Right lung (tissue), 5 donors: Measurements from ENCODE around the gene RAD51B. TPM values are rescaled to one million over a fixed set of nuclear protein-coding genes. Genes with fewer than 3 reads are reported as not detected.

Source experiments
- DNase-seq, 2 donors: peaks; one replicate each; pipeline ENCODE4 v3.0.0-alpha.2; 2013
- polyA plus RNA-seq, 5 donors: library from polyadenylated mRNA; unstranded; fragments of 120-200 nt; gene quantifications; one replicate each; pipeline versions ENCODE4 v1.2.1 to v1.2.3, GENCODE V29; 2013; ENCODE audit warnings: inconsistent platforms in 1 of 5, low replicate concordance in 1 of 5; ENCODE audit not compliant: insufficient read length in 5 of 5, insufficient read depth in 1 of 5

The RAD51B gene
- polyA plus RNA-seq, 5 donors: 8.1 to 15.5 (median 11.8) TPM

DNA sequence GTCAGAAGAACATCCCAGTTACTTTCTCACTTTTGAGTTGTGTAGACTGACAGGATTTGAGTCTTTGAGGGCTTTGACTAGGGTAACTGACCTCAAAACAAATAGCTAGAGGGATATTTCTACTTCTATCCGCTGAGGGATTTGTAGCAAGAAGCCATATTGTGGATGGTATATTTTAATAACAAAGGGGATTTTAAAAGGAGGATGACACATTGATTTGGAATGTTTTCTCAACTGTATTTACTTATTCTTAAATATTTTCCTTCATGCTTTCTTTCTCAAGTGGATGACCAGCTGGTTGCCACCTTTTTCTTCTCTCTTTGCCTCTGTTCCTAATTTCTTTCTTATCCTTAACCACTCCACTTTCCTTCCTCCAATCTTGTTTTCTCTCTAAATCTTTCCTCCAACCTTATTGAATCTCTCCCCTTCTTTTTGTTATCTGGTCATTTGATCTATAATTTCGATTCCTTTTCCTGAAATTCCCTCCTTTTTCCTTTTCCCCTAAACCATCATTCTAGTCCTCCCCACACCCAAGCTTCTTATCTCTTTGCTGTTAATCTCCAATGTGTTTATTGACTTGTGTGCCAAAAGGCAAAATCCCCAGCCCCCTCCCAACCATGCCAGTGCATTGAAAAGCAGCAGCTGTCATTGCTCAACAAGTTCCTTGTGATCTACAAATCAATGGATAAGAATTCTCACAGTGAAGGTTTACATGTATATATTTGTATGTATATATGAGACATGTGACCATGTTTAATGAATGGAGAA lies 411.6 kb downstream of the RAD51B start:
- DNase-seq: no peak

DNA sequence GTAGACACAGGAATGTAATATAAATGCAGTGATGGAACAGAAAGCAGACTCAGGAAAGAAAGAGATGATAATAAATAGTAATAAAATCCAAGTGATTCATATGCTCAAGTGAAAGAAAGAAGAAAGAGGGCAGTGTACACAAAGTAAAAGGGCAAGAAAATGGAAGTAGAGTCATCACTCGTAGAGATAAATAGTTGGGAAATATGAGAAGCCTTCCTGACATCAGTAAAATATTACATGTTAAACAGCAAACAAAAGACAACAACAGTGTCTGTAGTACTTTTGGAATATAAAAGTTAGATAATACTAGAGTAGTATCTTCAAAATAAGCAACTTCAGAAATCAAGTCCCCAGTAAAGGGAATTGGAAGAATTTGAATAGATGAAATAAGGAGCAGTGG lies 412.3 kb downstream of the RAD51B start:
- no peak for DNase-seq

DNA sequence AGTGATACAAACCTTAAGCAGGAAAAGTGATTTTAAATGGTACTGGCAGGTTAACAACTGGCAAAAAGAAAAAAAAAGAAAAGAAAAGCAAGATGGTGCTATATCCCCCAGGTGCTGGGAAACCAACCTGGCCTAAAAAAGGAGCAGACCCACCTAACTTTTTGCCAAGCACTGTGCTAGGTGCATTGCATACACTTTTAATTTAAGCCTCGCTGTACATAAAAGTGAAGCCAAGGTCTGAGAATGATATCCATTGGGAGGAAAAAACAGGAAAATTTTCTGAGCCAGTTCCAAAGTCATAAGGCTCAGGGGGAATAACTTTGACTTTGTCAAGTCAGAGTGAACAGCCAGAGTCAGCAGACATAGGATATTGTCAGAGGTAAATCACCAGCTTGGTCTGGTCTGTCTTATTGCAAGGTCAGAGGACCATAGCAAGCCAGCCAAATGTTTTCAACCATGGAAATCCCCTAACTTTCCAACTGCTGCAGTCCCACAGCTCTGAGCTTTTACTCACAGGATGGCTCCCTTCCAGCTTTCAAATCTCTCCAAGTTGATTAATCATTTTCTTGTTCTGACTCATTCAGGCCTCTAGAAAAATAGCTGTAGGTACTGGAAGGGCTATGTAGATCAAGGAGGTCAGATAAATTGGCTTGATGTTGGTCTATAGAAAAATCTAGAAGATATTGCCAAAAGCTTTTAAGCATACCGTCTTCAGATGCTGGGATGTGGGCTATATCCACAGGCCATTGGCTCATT lies 412.9 kb downstream of the RAD51B start:
- DNase-seq: peak; percentile 88 to 89

DNA sequence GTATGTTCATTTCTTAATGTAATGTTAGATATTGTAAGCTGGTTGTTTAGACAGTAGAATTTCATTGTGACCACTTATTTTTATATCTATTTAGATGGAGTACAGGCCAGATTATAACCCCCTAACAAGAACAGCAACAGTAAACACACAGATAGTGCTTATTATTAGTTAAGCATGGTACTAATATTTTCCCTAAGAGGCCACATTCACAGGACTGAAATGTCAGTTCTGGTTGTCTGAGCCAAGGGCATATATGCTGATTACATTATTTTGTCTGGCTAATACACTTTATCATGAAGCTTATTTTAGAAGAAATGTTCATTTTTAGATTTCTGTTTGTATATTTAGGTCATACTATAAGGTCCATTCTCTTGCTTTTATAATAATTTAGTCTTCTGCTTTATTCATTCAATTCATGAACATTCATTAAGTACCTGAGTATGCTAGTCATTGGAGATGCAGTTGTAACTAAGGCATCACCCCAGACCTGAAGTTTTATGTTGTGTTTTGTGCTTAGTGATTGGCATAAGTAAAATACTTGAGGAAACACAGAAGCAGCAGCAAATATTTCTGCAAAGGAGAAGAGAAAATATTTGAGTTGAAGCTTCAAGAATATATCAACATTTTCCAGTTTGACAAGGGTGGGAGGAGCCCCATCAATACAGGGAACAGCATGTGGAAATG lies 413.7 kb downstream of the RAD51B start:
- no peak for DNase-seq

DNA sequence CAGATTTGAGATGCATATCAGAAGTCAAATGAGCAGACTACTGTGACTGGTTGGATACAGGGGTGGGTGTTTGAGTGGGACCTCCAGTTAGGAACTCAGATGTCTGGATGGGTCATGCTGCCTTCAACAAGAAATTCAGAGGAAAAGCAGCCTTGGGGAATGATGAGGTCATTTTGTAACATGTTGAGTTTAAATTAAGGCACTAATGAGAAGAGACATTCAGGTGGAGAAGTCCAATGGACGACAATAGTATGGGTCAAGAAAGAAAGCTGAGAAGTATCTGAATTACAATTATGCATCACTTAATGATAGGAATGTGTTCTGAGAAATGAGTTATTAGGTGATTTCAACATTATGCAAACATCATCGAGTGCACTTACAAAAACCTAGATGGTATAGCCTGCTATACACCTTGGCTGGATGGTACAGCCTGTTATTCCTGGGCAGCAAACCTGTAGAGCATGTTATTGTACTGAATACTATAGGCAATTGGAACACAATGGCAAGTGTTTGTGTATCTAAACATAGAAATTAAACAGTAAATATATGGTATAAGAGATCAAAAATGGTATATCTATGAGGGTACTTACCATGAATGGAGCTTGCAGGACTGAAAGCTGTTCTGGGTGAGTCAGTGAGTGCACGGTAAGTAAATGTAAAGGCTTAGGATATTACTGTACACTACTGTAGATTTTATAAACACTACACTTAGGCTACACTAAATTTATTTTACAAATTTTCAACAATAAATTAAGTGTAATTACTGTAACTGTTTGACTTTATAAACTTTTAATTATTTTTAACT lies 414.7 kb downstream of the RAD51B start:
- DNase-seq: no peak

DNA sequence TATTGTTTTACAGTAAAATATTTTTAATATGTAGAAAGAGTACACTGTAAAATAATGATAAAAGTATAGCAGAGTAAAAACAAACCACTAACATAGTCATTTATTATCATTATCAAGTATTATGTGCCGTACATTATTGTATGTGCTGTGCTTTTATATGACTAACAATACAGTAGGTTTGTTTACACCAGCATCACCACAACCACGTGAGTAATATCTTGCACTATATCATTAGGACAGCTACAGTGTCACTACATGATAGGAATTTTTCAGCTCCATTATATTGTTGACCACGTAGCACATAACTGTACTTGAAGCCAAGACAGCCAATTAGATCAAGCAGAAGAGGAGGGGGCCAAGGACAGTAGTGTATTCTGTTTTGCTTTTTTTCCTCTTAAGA lies 415.4 kb downstream of the RAD51B start:
- no peak for DNase-seq

DNA sequence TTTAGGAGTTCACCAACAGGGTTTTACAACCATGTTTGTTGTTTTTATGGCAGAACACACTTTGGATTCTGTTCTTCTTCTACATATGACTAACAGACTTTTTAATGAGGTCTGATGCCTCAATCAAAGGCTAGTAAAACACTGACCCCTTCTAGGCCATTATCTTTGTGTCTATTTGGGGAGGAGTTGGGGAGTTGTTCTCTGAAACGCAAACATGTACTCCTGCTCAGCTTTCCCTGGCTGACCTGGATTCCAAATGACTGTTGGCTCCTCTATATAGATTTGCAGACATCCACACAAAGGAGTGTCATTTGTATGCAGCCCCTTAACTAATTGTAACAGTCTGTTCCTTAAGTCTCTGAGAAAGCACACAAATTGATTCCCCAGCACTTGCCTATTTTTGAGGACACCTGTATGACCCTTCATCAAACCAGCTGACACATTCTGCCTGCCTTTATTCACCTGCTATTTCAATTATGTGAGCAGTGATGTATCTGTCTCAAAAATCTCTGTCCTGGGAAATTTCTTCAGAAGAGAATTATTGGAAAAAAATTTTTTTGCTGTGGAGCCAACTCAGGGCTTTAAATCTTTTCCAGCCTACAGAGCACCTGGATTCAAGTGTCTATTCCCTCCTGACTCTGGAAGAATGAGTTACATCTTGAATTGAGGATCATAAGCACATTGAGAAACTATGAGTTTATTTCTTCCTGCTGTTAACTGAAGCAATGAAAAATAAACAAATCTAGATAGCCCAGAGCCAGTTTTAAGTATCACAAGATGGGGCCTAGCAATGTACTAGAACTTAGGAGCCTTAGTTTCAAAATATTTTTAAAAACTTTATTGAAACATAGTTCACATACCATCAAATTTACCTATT lies 417.2 kb downstream of the RAD51B start:
- DNase-seq: no peak

DNA sequence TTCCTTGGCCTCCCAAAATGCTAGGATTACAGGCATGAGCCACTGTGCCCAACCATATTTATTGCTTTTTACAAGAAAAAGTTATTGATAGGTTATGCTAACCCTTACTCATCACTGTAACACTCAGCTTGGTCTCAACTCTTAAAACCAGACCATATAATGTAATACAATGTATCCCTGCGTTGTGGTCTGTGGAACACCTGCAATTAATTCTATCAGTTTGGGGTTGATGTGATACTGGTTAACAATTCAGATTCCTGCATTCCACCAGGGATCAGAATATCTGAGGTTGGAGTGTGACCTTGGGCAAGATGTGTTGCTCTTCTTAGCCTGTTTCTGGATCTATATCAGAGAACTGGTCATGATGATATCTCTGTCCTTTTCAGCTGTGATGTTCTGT lies 419.0 kb downstream of the RAD51B start:
- no peak for DNase-seq

DNA sequence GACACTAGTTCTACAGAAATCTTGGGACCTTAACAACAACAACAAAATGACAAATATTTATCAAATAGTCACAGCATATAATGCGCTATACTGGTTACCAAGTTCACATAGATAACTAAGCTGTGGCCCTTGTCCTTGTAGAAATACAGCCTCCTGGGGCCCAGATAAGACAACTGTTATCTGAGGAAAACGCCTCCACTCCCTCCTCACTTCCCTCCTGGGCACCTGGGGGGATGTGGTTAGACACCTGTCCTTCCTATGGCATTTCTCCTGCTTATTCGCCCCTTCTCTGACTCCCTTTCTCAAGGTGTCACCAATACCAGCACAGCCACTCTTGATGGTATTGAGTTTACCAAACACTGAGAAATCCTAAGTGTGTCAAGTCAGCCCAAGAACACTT lies 419.4 kb downstream of the RAD51B start:
- no peak for DNase-seq

DNA sequence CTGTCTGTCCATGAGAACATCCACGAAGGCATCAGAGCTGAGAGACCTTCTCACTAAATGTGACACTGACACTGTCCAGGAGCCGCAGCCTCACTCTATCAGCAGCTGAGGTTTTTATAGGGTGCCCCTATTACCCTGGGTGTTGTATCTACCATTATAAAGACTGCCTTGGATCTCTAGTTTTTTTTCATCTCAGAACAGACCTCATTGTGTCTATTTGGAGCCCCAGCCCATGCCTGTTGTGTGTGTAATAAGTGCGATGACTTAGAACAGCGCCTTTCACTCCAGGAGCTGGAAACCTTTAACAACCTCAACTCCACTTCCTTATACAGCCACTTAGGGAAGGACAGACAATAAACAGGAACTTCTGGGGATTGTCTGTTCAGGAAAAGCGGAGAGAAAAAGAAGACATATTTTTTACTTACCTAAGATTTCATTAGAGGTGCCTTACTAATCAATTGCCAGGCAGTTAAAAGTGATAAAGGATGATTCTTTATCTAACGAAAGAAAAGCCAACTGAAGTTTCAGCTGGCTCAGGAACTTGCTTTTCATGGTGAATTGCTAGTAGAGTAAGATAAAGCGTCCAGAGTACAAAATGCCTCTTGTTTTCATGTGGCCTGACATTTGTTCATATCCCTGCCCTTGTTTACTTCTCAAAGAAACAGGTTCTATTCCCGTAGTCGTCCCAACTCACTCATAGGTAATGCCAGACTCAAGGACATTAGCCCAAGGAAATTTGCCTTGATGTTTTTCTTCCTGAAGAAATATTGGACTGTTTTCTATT lies 420.6 kb downstream of the RAD51B start:
- no peak for DNase-seq

DNA sequence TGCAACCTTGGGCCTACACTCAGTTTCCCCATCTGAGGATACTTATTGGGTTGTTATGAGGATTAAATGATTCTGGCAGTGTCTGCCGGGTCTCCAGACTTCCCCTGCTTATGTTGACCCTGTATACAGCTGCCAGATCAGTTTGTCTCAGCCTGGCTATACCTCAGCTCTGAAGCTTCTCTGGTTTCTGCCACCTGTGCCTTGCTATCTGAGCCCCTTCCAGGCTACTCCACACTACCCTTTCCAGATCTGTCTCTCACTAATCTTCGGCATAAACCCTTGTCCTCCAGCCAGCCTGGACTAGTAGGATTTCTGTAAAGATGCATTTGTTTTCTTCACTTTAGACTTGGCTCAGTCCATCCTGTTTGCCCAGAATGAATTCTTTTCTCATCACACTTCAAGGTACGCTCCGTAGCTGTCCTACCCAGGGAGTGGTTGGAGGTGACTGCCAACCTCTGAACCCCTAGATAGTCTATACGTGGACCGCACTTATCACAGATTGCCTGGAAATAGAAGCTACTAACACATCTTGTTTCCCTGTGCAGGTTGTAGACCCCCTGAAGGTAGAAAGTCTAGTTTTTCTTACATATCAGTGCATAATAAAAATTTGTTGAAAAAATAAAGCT lies 422.4 kb downstream of the RAD51B start:
- DNase-seq: no peak

DNA sequence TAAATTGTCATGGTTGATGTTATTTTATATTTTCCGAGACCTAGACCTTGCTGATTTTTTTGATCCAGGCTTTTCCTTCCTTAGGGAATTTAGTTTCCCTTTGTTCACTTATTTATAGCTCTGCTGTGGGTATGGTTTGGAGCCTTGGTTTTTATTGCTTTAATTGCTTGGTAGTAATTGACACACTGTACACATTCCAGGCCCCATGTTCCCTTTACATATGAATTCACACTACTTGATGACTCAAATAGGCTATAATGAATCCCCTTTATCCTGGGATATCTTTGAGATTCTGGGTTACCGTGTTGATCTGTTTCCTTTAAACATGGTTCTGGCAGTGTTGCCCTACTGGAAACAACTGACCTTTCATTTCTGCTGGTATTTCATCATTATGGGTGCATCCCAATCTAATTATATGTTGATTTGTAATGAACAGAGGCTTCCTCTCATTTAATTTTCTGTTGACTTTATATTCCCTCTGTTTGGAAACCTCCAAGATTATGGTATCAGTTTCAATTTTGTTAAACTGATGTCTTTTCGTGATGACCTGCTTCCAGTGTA lies 424.0 kb downstream of the RAD51B start:
- DNase-seq: no peak

DNA sequence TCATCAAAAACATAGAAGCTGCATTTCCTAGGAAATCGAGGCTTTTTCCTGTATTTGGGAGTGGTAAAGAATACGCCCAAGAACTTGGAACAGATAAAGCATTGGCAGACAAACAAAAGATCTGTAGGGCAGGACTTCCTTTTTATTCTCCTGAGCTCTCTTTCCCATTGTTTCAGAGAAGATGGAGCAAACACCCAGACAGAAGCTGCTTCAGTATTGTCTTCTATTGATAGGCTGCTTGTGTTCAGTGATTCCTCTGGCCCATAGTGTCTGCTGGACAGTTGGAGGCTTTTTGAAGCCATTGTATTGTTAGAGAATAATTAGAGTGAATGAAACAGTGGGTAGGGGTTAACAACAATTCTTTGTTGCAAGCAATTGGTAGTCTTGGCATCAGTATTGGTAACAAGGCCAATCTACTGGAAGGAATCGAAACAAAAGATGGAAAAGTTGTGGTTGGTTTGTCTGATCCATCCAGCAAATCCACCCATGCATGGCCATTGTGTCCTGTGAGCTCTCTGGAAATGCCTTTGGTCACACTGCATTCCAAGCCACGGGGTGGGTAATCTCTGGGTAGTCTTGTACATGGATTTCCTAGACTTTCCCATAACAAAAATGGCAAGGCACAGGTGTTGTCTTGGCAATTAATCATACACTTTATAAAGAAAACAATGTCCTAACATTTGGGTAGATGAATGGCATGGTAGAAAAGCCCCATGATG lies 424.8 kb downstream of the RAD51B start:
- DNase-seq: no peak

DNA sequence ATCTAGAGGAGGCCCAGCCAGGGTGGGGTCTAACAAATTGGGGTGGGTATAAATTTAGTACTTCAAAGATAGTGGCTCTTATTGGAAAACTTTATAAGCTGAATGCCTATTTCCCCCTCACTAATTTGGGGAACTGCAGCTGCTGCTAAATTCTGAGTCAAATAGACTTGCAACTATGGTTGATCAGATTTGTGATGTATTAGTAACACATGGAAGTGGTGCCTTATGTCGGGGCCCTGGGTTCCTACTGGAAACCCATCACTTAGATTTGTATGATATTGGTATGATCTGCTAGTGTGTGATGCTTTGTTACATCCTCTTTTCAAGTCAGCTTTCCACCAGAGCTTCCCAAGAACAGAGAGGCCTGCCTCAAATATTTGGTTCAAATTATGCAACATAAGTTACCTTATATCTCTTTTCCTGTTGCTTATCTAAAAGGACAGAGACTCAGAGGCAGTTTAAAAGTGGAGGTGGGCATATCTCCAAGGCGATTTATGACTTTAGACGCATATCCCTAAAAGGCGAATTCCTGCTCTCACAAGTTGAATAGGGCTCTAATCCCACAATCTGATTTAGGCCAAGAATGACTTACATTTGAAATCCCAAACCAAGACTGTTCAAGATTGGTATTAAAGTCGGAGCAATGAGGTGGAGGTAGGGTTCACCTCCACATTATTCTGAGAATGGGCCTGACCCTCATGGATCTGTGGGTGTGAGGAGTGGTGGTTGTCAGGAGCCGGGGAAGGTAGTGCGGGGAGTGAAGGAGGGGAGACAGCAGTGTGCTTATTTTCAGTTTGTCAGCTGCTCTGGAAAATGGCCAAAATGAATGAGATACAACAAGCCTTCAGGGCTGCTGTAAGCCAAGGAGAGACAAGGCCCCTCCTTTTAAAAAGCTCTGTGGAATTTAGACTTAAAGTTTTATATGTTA lies 425.8 kb downstream of the RAD51B start:
- peak; percentile 78 for DNase-seq

DNA sequence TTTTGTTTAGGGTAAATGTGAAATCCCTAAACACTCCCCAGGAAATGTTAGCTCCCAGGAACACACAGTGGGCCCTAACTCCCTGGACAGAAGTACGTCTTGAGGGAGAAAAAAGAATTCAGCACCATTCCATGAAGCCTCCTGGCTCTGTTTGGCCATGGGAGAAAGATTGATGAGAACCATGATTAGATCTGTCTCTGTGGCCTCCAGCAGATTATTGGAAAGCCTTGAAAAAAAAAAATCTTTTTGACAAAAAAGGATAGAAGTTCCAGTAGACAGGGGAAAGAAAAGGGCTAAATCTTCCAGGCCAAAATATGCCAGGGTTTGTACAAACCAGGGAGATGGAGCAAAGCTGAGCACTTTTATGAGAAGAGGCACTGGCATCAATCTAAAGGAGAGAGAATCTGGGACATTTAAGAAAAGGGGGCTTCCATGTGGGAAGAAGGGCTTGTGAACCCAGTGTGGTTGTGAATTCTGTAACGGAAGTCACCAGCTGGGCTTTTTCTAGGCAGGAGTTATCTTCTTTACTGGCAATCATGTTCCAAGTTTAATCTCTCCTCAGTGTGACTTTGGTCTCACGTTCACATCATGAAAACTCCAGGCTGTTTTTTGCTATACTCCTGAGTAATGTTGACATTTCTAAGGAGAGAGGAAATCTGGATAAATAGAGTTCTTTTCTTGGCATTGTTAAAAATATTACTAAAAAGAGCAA lies 426.7 kb downstream of the RAD51B start:
- no peak for DNase-seq

DNA sequence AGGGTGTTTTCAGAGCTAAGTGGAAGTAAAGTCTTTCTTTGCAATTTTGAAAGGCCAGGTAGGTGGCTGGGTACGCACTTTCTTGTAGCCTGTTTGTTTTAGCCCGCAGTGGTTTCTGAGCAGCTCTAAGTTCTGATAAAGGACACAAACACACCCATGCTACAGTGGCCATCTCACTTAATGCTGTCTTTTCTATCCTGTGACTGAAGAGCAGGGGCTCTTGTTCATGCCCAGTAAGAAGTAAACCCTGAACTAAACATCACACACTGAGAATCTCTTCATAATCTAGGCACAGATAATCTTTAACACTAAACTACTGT lies 427.2 kb downstream of the RAD51B start:
- DNase-seq: no peak

DNA sequence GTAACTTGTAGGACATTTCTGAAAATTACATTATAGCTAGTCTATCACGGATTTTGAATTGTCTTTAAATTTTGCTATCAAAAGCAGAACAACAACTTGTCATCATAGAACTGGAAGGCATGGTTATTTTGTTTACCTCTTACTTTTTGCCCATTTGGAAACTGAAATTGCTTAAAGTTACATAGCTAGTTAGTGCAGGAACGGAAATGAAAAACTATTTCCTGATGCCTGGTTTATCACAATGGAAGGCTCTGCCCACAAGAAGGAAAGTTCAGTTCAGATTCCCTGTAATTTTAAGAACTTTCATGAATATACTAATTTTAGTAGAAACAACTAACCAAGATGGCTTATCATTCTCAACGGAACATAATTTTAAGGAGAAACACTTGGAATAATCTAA lies 427.7 kb downstream of the RAD51B start:
- no peak for DNase-seq
